Lower leg skin (tissue), 4 donors: Measurements from ENCODE around the gene GPRIN2. TPM values are rescaled to one million over a fixed set of nuclear protein-coding genes. Genes with fewer than 3 reads are reported as not detected.

Source experiments
- DNase-seq, 2 donors: peaks; one replicate each; pipeline ENCODE4 v3.0.0-alpha.2; 2019; ENCODE audit warnings: low spot score in 2 of 2
- H3K4me3 ChIP-seq: fragments of 200-600 bp; sonication (generic); 2 replicates; pipeline ENCODE4 v1.5.1; 2017; ENCODE audit warnings: mild to moderate bottlenecking, low read depth; ENCODE audit not compliant: poor library complexity, severe bottlenecking
- POLR2A ChIP-seq, 2 donors: fragments of 450-650 bp; IDR thresholded peaks; one replicate each; pipeline ENCODE4 v1.6.1; 2016 to 2017; ENCODE audit warnings: antibody characterized with exemption in 2 of 2, mild to moderate bottlenecking in 1 of 2, moderate library complexity in 1 of 2
- WGBS, 2 donors: methylation state at CpG; one replicate each; pipeline ENCODE4 v1.1.5; 2018; 5-methylcytosine and 5-hydroxymethylcytosine counted together
- intact Hi-C: fragments of 100-400 bp; cut with DNase I; formaldehyde crosslinking; loops from one replicate; pipeline ENCODE4 v1.15.0; 2023; ENCODE audit warnings: low total_unique reads
- total RNA-seq, 4 donors: library from RNA; depleted of rRNA; stranded (reverse); fragments of >200 nt; gene quantifications; one replicate each; pipeline ENCODE4 v1.1.0, GENCODE V29; 2016
- TF ChIP-seq, protein P1 (sequence below), 3 donors: fragments of 450-650 bp; IDR thresholded peaks; one replicate each; pipeline ENCODE4 v1.5.1; 2016; ENCODE audit warnings: antibody characterized with exemption in 3 of 3, mild to moderate bottlenecking in 3 of 3, moderate library complexity in 2 of 3

Gene GPRIN2
- total RNA-seq, 4 donors from 2014 or later, result 50.5 to 118 (median 61.8) TPM

DNA sequence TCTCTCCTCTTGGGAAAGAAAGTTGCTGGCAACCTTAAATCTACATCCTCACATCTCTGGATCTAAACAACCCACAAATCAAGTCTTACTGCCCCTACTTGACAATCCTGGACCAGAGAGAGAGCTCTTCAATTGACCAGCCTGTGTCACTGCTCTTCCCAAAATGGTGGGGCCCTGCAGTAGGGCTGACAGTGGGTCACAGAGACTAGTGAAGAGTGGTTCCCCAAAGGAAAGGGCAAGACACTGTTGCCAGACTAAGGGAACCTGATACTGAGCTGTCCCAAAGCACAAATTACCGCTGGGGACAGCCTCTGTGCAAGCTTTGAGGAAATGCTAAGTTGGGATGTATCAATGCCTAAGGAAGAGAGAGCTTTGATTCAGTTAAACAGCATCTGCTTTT, 4.5 kb upstream of the GPRIN2 start:
- H3K4me3 ChIP-seq, result no peak overlapping the region
- 26 to 63% methylated on average over 1 of the region's 1 CpG for WGBS, 2 donors
- TF ChIP-seq, protein P1, sequence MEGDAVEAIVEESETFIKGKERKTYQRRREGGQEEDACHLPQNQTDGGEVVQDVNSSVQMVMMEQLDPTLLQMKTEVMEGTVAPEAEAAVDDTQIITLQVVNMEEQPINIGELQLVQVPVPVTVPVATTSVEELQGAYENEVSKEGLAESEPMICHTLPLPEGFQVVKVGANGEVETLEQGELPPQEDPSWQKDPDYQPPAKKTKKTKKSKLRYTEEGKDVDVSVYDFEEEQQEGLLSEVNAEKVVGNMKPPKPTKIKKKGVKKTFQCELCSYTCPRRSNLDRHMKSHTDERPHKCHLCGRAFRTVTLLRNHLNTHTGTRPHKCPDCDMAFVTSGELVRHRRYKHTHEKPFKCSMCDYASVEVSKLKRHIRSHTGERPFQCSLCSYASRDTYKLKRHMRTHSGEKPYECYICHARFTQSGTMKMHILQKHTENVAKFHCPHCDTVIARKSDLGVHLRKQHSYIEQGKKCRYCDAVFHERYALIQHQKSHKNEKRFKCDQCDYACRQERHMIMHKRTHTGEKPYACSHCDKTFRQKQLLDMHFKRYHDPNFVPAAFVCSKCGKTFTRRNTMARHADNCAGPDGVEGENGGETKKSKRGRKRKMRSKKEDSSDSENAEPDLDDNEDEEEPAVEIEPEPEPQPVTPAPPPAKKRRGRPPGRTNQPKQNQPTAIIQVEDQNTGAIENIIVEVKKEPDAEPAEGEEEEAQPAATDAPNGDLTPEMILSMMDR (IDR thresholded peaks at IDR 0.05), result no peak
- TF ChIP-seq POLR2A (IDR thresholded peaks at IDR 0.05), result no peak
- intact Hi-C loops, result no loop called here
- peak; percentile 11 to 79 for DNase-seq

DNA sequence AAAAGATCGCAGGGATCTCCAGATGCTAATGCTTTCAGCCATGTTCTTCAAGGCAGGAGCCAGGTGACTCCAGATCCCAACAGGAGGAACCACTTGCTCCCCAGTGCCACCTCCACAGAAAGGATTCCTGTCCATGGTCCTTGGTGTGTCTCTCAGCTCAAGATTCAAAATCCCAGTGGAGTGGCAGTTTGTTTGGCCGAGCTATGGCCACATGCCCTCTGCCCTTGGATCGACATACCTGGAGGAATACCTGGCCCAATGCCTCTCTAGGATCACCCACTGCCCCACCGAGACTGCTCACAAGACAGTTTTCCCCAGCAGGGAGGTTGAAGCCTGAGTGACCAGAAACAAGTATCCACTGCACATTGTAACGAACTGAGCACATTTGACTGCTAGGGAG, 3.9 kb upstream of the GPRIN2 start:
- TF ChIP-seq POLR2A (IDR thresholded peaks at IDR 0.05), result no peak
- TF ChIP-seq, protein P1 (IDR thresholded peaks at IDR 0.05), result no peak
- intact Hi-C loops, result no loop called here
- no peak overlapping the region for H3K4me3 ChIP-seq
- DNase-seq, result peak; percentile 13 to 68
- WGBS, 2 donors, result 75 to 81% methylated on average over 5 of the region's 5 CpGs

DNA sequence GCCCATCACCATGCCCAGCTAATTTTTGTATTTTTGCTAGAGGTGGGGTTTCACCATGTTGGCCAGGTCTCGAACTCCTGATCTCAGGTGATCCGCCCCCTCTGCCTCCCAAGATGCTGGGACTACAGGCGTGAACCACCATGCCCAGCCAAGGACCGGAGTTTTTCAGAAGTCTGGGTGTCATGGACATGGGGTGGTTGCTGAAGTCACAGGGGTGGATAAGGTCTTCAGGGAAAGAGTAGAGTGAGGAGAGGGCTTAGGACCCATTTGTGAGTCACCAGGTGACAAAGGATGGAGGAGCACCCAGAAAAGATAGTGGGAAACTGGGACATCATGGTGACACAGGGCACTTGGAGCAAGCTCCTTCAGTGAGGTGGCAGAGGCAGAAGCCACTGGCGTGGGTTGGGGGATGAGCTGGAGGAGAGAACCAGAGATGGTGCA, 2.8 kb upstream of the GPRIN2 start:
- intact Hi-C loops, result no loop called here
- TF ChIP-seq, protein P1 (IDR thresholded peaks at IDR 0.05), result no peak
- 93 to 96% methylated on average over 5 of the region's 5 CpGs for WGBS, 2 donors
- H3K4me3 ChIP-seq, result no peak overlapping the region
- peak; percentile 10 to 86 for DNase-seq

DNA sequence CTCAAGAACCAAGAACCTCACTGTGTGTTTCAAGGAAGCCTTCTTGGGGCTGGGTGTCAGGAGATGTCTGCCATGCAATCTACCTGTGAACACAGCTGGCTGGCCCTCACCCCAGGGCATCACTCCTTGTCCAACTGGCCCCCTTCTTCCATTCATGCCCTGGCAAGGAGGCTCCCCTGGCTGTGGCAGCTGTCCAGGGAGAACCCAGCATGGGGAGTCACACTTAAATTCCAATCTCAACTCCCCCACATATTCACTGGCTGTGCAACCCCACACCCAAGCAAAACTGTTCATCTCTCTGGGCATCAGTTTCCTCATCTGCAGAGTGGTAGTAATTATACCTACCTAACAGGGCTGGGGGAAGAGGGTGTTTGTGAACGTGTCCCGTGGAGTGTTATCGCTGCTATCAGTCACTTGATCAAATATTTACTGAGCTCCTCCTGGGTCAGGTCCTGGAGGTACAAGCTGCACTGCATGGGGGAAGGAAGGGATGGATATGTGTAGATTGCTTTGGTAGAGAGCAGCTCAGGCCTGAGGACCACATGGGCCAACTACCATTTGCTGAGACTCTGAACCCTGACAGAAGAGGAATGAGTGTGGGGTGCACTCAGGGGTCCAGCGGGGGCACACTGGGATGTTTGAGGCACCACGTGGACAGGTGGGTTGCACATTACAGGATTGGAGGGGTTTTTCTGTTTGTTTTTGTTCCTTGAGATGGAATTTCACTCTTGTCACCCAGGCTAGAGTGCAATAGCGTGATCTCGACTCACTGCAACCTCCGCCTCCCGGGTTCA, 2.1 kb upstream of the GPRIN2 start:
- intact Hi-C loops, result no loop called here
- TF ChIP-seq, protein P1 (IDR thresholded peaks at IDR 0.05), result no peak
- TF ChIP-seq POLR2A (IDR thresholded peaks at IDR 0.05), result no peak
- no peak overlapping the region for H3K4me3 ChIP-seq
- WGBS, 2 donors, result 78 to 82% methylated on average over 9 of the region's 9 CpGs
- peak; percentile 12 to 87 for DNase-seq

DNA sequence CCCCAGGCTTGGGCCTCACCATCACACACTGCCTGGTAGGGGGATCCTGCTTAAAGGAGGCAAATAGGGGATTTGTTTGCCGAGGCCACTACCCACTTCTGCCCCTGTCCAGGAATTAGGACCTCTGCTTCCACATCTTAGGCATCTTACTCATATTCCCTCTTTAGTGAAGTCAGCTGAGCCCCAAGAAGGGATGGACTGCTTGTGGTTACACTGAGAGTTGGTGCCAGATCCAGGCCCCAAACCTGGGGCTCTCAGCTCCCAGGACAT, 1.6 kb upstream of the GPRIN2 start:
- TF ChIP-seq POLR2A (IDR thresholded peaks at IDR 0.05), result no peak
- TF ChIP-seq, protein P1 (IDR thresholded peaks at IDR 0.05), result no peak
- whole genome bisulfite sequencing, 2 donors, result 35 to 50% methylated on average over 1 of the region's 1 CpG
- DNase-seq, result peak in 1 of 2 donors; percentile 17
- intact Hi-C loops, result no loop called here
- H3K4me3 ChIP-seq, result no peak overlapping the region
